K562 (cell line): ENCODE data around the gene USP2. TPM values are rescaled to one million over a fixed set of nuclear protein-coding genes. Genes with fewer than 3 reads are reported as not detected.

Source experiments
- ARID2 ChIP-seq: fragments of 450-650 bp; IDR thresholded peaks from 2 replicates; pipeline ENCODE4 v1.6.1; 2017; ENCODE audit warnings: antibody characterized with exemption, mild to moderate bottlenecking
- ATF4 ChIP-seq: fragments of 450-650 bp; formaldehyde crosslinking; IDR thresholded peaks from 2 replicates; pipeline ENCODE4 v1.4.0; 2022; ENCODE audit warnings: mild to moderate bottlenecking, moderate library complexity
- CBX1 ChIP-seq: sonication (generic); IDR thresholded peaks from 2 replicates; pipeline ENCODE4 v1.6.1; 2016; ENCODE audit warnings: antibody characterized with exemption, low read depth, mild to moderate bottlenecking
- CHD2 ChIP-seq: IDR thresholded peaks from 2 replicates; pipeline ENCODE4 v1.6.1; 2011; ENCODE audit warnings: low read depth, low read length
- CREM ChIP-seq: IDR thresholded peaks from 2 replicates; pipeline ENCODE4 v1.6.1; 2014; ENCODE audit warnings: antibody characterized with exemption, low read depth
- DEAF1 ChIP-seq: fragments of 450-650 bp; formaldehyde crosslinking; IDR thresholded peaks from 2 replicates; pipeline ENCODE4 v1.4.0; 2020; ENCODE audit warnings: mild to moderate bottlenecking, moderate library complexity
- FOXP1 ChIP-seq: sonication (generic); formaldehyde crosslinking; IDR thresholded peaks from 2 replicates; pipeline ENCODE4 v1.8.0; 2022; ENCODE audit warnings: mild to moderate bottlenecking, missing genetic modification reagents
- HDAC3 ChIP-seq: fragments of 450-650 bp; IDR thresholded peaks from 2 replicates; pipeline ENCODE4 v1.6.1; 2018; ENCODE audit warnings: borderline replicate concordance, mild to moderate bottlenecking, moderate library complexity; ENCODE audit not compliant: partially characterized antibody
- HINFP ChIP-seq: fragments of 450-650 bp; conservative IDR thresholded peaks from 2 replicates; pipeline ENCODE4 v1.6.1; 2016; ENCODE audit warnings: missing genetic modification characterization, low read depth, mild to moderate bottlenecking, control low read depth, missing compliant biosample characterization
- JUND ChIP-seq, 2 experiments: IDR thresholded peaks; 2 replicates in 1 of 2; 3 replicates in 1 of 2; pipeline ENCODE4 v1.6.1; 2011; ENCODE audit warnings: borderline replicate concordance in 2 of 2, low read depth in 2 of 2, low read length in 2 of 2, improper control_type of control experiment in 1 of 2, missing biosample characterization in 1 of 2, missing genetic modification characterization in 1 of 2, missing genetic modification reagents in 1 of 2
- KDM2B ChIP-seq: fragments of 250-450 bp; sonication (Bioruptor Pico); IDR thresholded peaks from 2 replicates; pipeline ENCODE4 v1.8.0; 2021; ENCODE audit warnings: mild to moderate bottlenecking, moderate library complexity
- NCOA2 ChIP-seq, 2 experiments: fragments of 450-650 bp; IDR thresholded peaks; 2 replicates each; pipeline ENCODE4 v1.6.1; 2018; ENCODE audit warnings: mild to moderate bottlenecking in 2 of 2, moderate library complexity in 1 of 2; ENCODE audit not compliant: partially characterized antibody in 2 of 2
- NR4A1 ChIP-seq, 2 experiments: fragments of 250-450 bp in 1 of 2; fragments of 450-650 bp in 1 of 2; sonication (Bioruptor Pico) in 1 of 2; IDR thresholded peaks; 2 replicates each; pipeline versions ENCODE4 v1.4.0 to v1.6.1; 2016 to 2020; ENCODE audit warnings: mild to moderate bottlenecking in 2 of 2, missing compliant biosample characterization in 1 of 2, missing genetic modification characterization in 1 of 2, moderate library complexity in 1 of 2
- PKNOX1 ChIP-seq: fragments of 450-650 bp; IDR thresholded peaks from 2 replicates; pipeline ENCODE4 v1.6.1; 2016
- PPARD ChIP-seq: fragments of 250-450 bp; sonication (Bioruptor Pico); IDR thresholded peaks from 2 replicates; pipeline ENCODE4 v1.8.0; 2022; ENCODE audit warnings: inconsistent platforms, mild to moderate bottlenecking, moderate library complexity
- ZNF431 ChIP-seq: sonication (generic); formaldehyde crosslinking; IDR thresholded peaks from 2 replicates; pipeline ENCODE4 v1.8.0; 2022; ENCODE audit warnings: mild to moderate bottlenecking, missing genetic modification reagents
- ZNF551 ChIP-seq: fragments of 250-450 bp; sonication (Bioruptor Pico); IDR thresholded peaks from 2 replicates; pipeline ENCODE4 v1.5.0; 2021; ENCODE audit warnings: mild to moderate bottlenecking, moderate library complexity
- ZNF785 ChIP-seq: fragments of 250-450 bp; sonication (Bioruptor Pico); IDR thresholded peaks from 2 replicates; pipeline ENCODE4 v1.4.0; 2020; ENCODE audit warnings: mild to moderate bottlenecking
- polyA plus RNA-seq, 8 experiments: library from polyadenylated mRNA; depleted of rRNA in 4 of 8; stranded (reverse) in 5 of 8; unstranded in 3 of 8; fragments of >200 nt; fragmentation: Nextera tagmentation in 2 of 8; fragmentation: Illumina TruSeq in 1 of 8; extraction: Ambion mirVana in 2 of 8; extraction: Trizol in 1 of 8; gene quantifications; 2 replicates each; pipeline versions ENCODE4 v1.2.1 to v1.2.3, GENCODE V29; 2011 to 2014; ENCODE audit warnings: inconsistent platforms in 1 of 8, missing spikeins in 1 of 8
- total RNA-seq, 7 experiments: library from RNA; depleted of rRNA in 6 of 7; stranded (reverse); fragments of >200 nt in 6 of 7; fragmentation: Illumina TruSeq in 2 of 7; extraction: Trizol in 2 of 7; gene quantifications; 2 replicates each; pipeline versions ENCODE4 v1.2.1 to v1.2.3, GENCODE V29; 2011 to 2021; ENCODE audit warnings: low replicate concordance in 1 of 7

Gene USP2
- total and polyA plus RNA-seq, 9 of the 15 experiments (the other 6 are each of a cell fraction or from before 2014, with no cell fraction given): 2.8 to 16.9 (median 3.9) TPM

- TF ChIP-seq NR4A1 (CRISPR knock-in tag; IDR thresholded peaks at IDR 0.05) (no peak), NR4A1 (tag; IDR thresholded peaks at IDR 0.05) (no peak), PPARD (CRISPR knock-in tag) (no peak), ZNF551 (CRISPR knock-in tag) (no peak), CREM (peak; percentile 96), KDM2B (CRISPR knock-in tag) (no peak), ATF4 (CRISPR knock-in tag) (no peak), ARID2 (0 out of 2 replicates have a peak, but pooled peaks have one; percentile 52), FOXP1 (CRISPR knock-in tag) (no peak; the same call in 1 of the 2 replicates), CBX1 (peak; percentile 33; the same call in 1 of the 2 replicates), CHD2 (peak; percentile 39), HDAC3 (peak; percentile 66), PKNOX1 (peak; percentile 50), ZNF785 (CRISPR knock-in tag) (no peak), HINFP (no peak), NCOA2 (IDR thresholded peaks at IDR 0.05; ENCODE audit: partially characterized antibody in 2 of 2) (no peak), ZNF431 (CRISPR knock-in tag) (no peak; the same call in 1 of the 2 replicates), JUND (IDR thresholded peaks at IDR 0.05; ENCODE audit: borderline replicate concordance, low read depth, low read length) (peak; percentile 63), JUND (tag; IDR thresholded peaks at IDR 0.05; ENCODE audit: borderline replicate concordance, low read depth, low read length) (no peak; the same call in 2 of the 3 replicates), DEAF1 (CRISPR knock-in tag) (peak; percentile 55)
Measured at GRCh38 chr11:119381181-119381988, at the start of gene USP2 (continued).
